WTC11 (cell line): Measurements from ENCODE around the gene RASGRP2. TPM values are rescaled to one million over a fixed set of nuclear protein-coding genes. Genes with fewer than 3 reads are reported as not detected.

Experiments used
- ATAC-seq: fragments of 200-7000 bp; cut with Tn5 transposase; 2 replicates; pipeline ENCODE4 v1.10.0; 2021; ENCODE audit warnings: mild to moderate bottlenecking, moderate library complexity
- CTCF ChIA-PET: fragments of 300-600 bp; sonication (Branson Sonifier 250); formaldehyde crosslinking; loops from one replicate; lab custom pipeline; 2021; ENCODE audit warnings: antibody characterized with exemption; lab: Charles Lee
- POLR2A ChIA-PET: fragments of 350-600 bp; sonication (Branson Sonifier 250); formaldehyde crosslinking; loops from one replicate; lab custom pipeline; 2021; ENCODE audit warnings: antibody characterized with exemption; lab: Charles Lee
- DNase-seq: peaks from one replicate; pipeline ENCODE4 v3.0.0; 2021; ENCODE audit warnings: low spot score
- H3K27ac Mint-ChIP-seq: 2 replicates; pipeline ENCODE4 v1.8.0; 2021; ENCODE audit warnings: mixed read lengths
- H3K27me3 Mint-ChIP-seq: 2 replicates; pipeline ENCODE4 v1.8.0; 2021; ENCODE audit warnings: low read depth, mild to moderate bottlenecking, moderate library complexity, mixed read lengths
- H3K36me3 Mint-ChIP-seq: 2 replicates; pipeline ENCODE4 v1.8.0; 2021; ENCODE audit warnings: mixed read lengths
- H3K4me1 Mint-ChIP-seq: 2 replicates; pipeline ENCODE4 v1.8.0; 2022; ENCODE audit warnings: mixed read lengths
- H3K4me3 Mint-ChIP-seq: 2 replicates; pipeline ENCODE4 v1.8.0; 2021; ENCODE audit warnings: mild to moderate bottlenecking, moderate library complexity, mixed read lengths
- H3K9me3 Mint-ChIP-seq: 2 replicates; pipeline ENCODE4 v1.8.0; 2021; ENCODE audit warnings: mixed read lengths
- FOXK1 ChIP-seq: sonication (generic); formaldehyde crosslinking; IDR thresholded peaks from 2 replicates; pipeline ENCODE4 v1.8.0; 2022; ENCODE audit warnings: mild to moderate bottlenecking, moderate library complexity, missing genetic modification reagents
- GRHL2 ChIP-seq: fragments of 250-450 bp; sonication (Bioruptor Pico); IDR thresholded peaks from 2 replicates; pipeline ENCODE4 v1.8.0; 2022; ENCODE audit warnings: mild to moderate bottlenecking, moderate library complexity; ENCODE audit not compliant: insufficient replicate concordance, severe bottlenecking
- MAX ChIP-seq: sonication (generic); formaldehyde crosslinking; IDR thresholded peaks from 2 replicates; pipeline ENCODE4 v1.8.0; 2022; ENCODE audit warnings: mild to moderate bottlenecking, missing genetic modification reagents
- MYBL2 ChIP-seq: sonication (generic); formaldehyde crosslinking; IDR thresholded peaks from 2 replicates; pipeline ENCODE4 v1.8.1; 2023; ENCODE audit warnings: mild to moderate bottlenecking, moderate library complexity, missing genetic modification reagents
- NFE2L1 ChIP-seq: sonication (generic); formaldehyde crosslinking; IDR thresholded peaks from 2 replicates; pipeline ENCODE4 v1.8.1; 2023; ENCODE audit warnings: missing genetic modification reagents
- OVOL2 ChIP-seq: fragments of 250-450 bp; sonication (Bioruptor Pico); IDR thresholded peaks from 2 replicates; pipeline ENCODE4 v1.9.0; 2021; ENCODE audit warnings: mild to moderate bottlenecking, borderline replicate concordance
- PRRX2 ChIP-seq: fragments of 250-450 bp; sonication (Bioruptor Pico); IDR thresholded peaks from 2 replicates; pipeline ENCODE4 v1.8.0; 2021; ENCODE audit warnings: mild to moderate bottlenecking
- RORB ChIP-seq: fragments of 250-450 bp; sonication (Bioruptor Pico); IDR thresholded peaks from 2 replicates; pipeline ENCODE4 v1.9.0; 2021; ENCODE audit warnings: mild to moderate bottlenecking
- SOX15 ChIP-seq: fragments of 250-450 bp; sonication (Bioruptor Pico); IDR thresholded peaks from 2 replicates; pipeline ENCODE4 v1.9.0; 2021; ENCODE audit warnings: mild to moderate bottlenecking
- STAT6 ChIP-seq: sonication (generic); formaldehyde crosslinking; conservative IDR thresholded peaks from 2 replicates; pipeline ENCODE4 v1.8.1; 2023; ENCODE audit warnings: mild to moderate bottlenecking, low read depth, missing genetic modification reagents, moderate library complexity
- TEAD1 ChIP-seq: sonication (generic); formaldehyde crosslinking; IDR thresholded peaks from 2 replicates; pipeline ENCODE4 v1.8.0; 2022; ENCODE audit warnings: mild to moderate bottlenecking, missing genetic modification reagents
- TP53 ChIP-seq: sonication (generic); formaldehyde crosslinking; IDR thresholded peaks from 2 replicates; pipeline ENCODE4 v1.8.1; 2023; ENCODE audit warnings: mild to moderate bottlenecking, missing genetic modification reagents
- ZBTB21 ChIP-seq: sonication (generic); formaldehyde crosslinking; IDR thresholded peaks from 2 replicates; pipeline ENCODE4 v1.8.1; 2023; ENCODE audit warnings: mild to moderate bottlenecking, missing genetic modification reagents, borderline replicate concordance
- ZNF138 ChIP-seq: sonication (generic); formaldehyde crosslinking; conservative IDR thresholded peaks from 2 replicates; pipeline ENCODE4 v1.8.1; 2022; ENCODE audit warnings: mild to moderate bottlenecking, moderate library complexity, missing genetic modification reagents
- total RNA-seq: library from RNA; stranded (reverse); gene quantifications from 3 replicates; pipeline ENCODE4 v1.2.3, GENCODE V29; 2021
- TF ChIP-seq, protein P1 (sequence below): sonication (generic); formaldehyde crosslinking; IDR thresholded peaks from 2 replicates; pipeline ENCODE4 v1.8.1; 2023; ENCODE audit warnings: mild to moderate bottlenecking, missing genetic modification reagents
- TF ChIP-seq, protein P2 (sequence below): fragments of 250-450 bp; sonication (Bioruptor Pico); IDR thresholded peaks from 2 replicates; pipeline ENCODE4 v1.9.0; 2021; ENCODE audit warnings: mild to moderate bottlenecking
- TF ChIP-seq, protein P3 (sequence below): fragments of 250-450 bp; sonication (Bioruptor Pico); IDR thresholded peaks from 2 replicates; pipeline ENCODE4 v1.8.0; 2021; ENCODE audit warnings: mild to moderate bottlenecking
- TF ChIP-seq, protein P4 (sequence below): sonication (generic); formaldehyde crosslinking; IDR thresholded peaks from 2 replicates; pipeline ENCODE4 v1.8.0; 2023; ENCODE audit warnings: missing genetic modification reagents
- TF ChIP-seq, protein P5 (sequence below): sonication (generic); formaldehyde crosslinking; IDR thresholded peaks from 2 replicates; pipeline ENCODE4 v1.8.1; 2022; ENCODE audit warnings: low read depth, mild to moderate bottlenecking, moderate library complexity, missing genetic modification reagents, borderline replicate concordance

RASGRP2 gene
- total RNA-seq, 1 experiment from 2014 or later: 31.9 TPM

DNA sequence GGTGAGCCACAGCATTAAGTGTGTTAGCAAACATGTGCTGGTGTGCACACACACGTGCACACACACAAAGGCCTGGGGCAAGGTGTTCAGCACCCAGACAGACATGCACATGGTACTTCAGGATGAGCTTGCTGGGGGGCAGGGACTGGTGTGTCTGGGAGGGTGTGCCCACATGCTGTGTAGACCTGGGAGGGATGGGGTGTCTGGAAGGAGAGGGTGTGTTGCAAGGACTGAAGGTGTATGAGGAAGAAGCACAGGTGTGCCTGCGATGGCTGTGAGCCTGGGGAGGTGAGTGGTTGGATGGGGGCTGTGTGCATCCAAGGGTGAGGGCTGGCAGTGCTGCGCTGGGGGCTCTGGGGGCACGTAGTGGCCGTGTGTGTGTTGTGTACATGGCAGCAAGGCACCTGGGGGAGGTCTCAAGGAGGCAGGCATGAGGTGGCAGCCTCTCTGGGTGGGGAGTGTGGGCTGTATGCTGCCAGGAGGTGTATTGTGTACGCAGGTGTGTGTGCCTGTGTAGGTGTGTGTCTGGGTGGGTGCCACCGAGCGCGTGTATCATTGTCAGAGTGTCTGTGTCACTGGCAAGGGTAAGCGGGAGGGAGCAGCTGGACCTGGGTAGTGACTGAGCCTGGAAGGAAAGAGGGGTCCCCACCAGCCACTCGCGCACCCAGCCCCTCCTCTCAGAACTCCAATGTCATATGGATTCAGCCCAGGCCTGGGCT is 23.1 kb downstream of the RASGRP2 start:
- ChIA-PET POLR2A (no interaction called here), CTCF (interaction anchor here (0.8 to 2.8 kb wide), 3 partner anchors 32 to 294 kb away, joined by 3 to 33 read pairs (median 4); partner anchors contain the start of gene ARL2)
- no peak overlapping the region for H3K4me3 Mint-ChIP-seq
- ATAC-seq: no peak
- H3K36me3 Mint-ChIP-seq: no peaks in the 10 kb centered on the region
- TF ChIP-seq GRHL2 (CRISPR knock-in tag): no peak
- no peak for TF ChIP-seq SOX15 (CRISPR knock-in tag)
- TF ChIP-seq MYBL2 (CRISPR knock-in tag): no peak
- TF ChIP-seq, protein P1, sequence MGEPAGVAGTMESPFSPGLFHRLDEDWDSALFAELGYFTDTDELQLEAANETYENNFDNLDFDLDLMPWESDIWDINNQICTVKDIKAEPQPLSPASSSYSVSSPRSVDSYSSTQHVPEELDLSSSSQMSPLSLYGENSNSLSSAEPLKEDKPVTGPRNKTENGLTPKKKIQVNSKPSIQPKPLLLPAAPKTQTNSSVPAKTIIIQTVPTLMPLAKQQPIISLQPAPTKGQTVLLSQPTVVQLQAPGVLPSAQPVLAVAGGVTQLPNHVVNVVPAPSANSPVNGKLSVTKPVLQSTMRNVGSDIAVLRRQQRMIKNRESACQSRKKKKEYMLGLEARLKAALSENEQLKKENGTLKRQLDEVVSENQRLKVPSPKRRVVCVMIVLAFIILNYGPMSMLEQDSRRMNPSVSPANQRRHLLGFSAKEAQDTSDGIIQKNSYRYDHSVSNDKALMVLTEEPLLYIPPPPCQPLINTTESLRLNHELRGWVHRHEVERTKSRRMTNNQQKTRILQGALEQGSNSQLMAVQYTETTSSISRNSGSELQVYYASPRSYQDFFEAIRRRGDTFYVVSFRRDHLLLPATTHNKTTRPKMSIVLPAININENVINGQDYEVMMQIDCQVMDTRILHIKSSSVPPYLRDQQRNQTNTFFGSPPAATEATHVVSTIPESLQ (CRISPR knock-in tag): no peak
- TF ChIP-seq NFE2L1 (CRISPR knock-in tag): no peak
- TF ChIP-seq, protein P2, sequence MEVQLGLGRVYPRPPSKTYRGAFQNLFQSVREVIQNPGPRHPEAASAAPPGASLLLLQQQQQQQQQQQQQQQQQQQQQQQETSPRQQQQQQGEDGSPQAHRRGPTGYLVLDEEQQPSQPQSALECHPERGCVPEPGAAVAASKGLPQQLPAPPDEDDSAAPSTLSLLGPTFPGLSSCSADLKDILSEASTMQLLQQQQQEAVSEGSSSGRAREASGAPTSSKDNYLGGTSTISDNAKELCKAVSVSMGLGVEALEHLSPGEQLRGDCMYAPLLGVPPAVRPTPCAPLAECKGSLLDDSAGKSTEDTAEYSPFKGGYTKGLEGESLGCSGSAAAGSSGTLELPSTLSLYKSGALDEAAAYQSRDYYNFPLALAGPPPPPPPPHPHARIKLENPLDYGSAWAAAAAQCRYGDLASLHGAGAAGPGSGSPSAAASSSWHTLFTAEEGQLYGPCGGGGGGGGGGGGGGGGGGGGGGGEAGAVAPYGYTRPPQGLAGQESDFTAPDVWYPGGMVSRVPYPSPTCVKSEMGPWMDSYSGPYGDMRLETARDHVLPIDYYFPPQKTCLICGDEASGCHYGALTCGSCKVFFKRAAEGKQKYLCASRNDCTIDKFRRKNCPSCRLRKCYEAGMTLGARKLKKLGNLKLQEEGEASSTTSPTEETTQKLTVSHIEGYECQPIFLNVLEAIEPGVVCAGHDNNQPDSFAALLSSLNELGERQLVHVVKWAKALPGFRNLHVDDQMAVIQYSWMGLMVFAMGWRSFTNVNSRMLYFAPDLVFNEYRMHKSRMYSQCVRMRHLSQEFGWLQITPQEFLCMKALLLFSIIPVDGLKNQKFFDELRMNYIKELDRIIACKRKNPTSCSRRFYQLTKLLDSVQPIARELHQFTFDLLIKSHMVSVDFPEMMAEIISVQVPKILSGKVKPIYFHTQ (CRISPR knock-in tag): no peak
- TF ChIP-seq ZNF138 (CRISPR knock-in tag): no peak
- no peak for TF ChIP-seq MAX (CRISPR knock-in tag)
- no peak for TF ChIP-seq ZBTB21 (CRISPR knock-in tag)
- TF ChIP-seq FOXK1 (CRISPR knock-in tag): no peak
- no peak for TF ChIP-seq RORB
- TF ChIP-seq TEAD1: no peak
- TF ChIP-seq, protein P3, sequence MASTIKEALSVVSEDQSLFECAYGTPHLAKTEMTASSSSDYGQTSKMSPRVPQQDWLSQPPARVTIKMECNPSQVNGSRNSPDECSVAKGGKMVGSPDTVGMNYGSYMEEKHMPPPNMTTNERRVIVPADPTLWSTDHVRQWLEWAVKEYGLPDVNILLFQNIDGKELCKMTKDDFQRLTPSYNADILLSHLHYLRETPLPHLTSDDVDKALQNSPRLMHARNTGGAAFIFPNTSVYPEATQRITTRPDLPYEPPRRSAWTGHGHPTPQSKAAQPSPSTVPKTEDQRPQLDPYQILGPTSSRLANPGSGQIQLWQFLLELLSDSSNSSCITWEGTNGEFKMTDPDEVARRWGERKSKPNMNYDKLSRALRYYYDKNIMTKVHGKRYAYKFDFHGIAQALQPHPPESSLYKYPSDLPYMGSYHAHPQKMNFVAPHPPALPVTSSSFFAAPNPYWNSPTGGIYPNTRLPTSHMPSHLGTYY (CRISPR knock-in tag): no peak
- no peak for TF ChIP-seq OVOL2 (CRISPR knock-in tag)
- no peak for TF ChIP-seq PRRX2 (CRISPR knock-in tag)
- TF ChIP-seq STAT6 (CRISPR knock-in tag): no peak
- no peak for TF ChIP-seq TP53 (CRISPR knock-in tag)
- TF ChIP-seq, protein P4, sequence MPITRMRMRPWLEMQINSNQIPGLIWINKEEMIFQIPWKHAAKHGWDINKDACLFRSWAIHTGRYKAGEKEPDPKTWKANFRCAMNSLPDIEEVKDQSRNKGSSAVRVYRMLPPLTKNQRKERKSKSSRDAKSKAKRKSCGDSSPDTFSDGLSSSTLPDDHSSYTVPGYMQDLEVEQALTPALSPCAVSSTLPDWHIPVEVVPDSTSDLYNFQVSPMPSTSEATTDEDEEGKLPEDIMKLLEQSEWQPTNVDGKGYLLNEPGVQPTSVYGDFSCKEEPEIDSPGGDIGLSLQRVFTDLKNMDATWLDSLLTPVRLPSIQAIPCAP (CRISPR knock-in tag): no peak
- TF ChIP-seq, protein P5, sequence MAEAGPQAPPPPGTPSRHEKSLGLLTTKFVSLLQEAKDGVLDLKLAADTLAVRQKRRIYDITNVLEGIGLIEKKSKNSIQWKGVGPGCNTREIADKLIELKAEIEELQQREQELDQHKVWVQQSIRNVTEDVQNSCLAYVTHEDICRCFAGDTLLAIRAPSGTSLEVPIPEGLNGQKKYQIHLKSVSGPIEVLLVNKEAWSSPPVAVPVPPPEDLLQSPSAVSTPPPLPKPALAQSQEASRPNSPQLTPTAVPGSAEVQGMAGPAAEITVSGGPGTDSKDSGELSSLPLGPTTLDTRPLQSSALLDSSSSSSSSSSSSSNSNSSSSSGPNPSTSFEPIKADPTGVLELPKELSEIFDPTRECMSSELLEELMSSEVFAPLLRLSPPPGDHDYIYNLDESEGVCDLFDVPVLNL (CRISPR knock-in tag): no peak
- peaks cover 69% of the 10 kb centered on the region for H3K27me3 Mint-ChIP-seq
- no peak overlapping the region for H3K27ac Mint-ChIP-seq
- no peaks in the 10 kb centered on the region for H3K9me3 Mint-ChIP-seq
- DNase-seq: no peak
- peaks cover 44% of the 10 kb centered on the region for H3K4me1 Mint-ChIP-seq
